Stimulated activated naive B cell treated with anti-CD40 and anti-IgM and Interleukin-4, amounts not matched to agents 10 μg/mL and 1 μg/mL and 100 μg/mL, for 72 hours (primary cell): ENCODE results near the gene KIAA1217.

Experiments used
- ATAC-seq, 2 donors: fragments of 150-1000 bp; cut with Tn5 transposase; replicated peaks; 2 replicates each; pipeline ENCODE4 v1.10.0; 2021; ENCODE audit warnings: moderate library complexity in 1 of 2
- DNase-seq: peaks from one replicate; pipeline ENCODE4 v3.0.0; 2021
- H3K27ac Mint-ChIP-seq: one replicate; pipeline ENCODE4 v1.8.0; 2022; ENCODE audit warnings: mild to moderate bottlenecking, mixed read lengths
- H3K27me3 Mint-ChIP-seq, 2 donors: one replicate each; pipeline ENCODE4 v1.8.0; 2022; ENCODE audit warnings: mixed read lengths in 2 of 2
- H3K36me3 Mint-ChIP-seq, 2 donors: one replicate each; pipeline ENCODE4 v1.8.0; 2022; ENCODE audit warnings: mixed read lengths in 2 of 2, mild to moderate bottlenecking in 1 of 2
- H3K4me1 Mint-ChIP-seq, 2 donors: one replicate each; pipeline ENCODE4 v1.8.0; 2022; ENCODE audit warnings: mixed read lengths in 2 of 2, mild to moderate bottlenecking in 1 of 2
- H3K4me3 Mint-ChIP-seq, 2 donors: one replicate each; pipeline ENCODE4 v1.8.0; 2022; ENCODE audit warnings: mild to moderate bottlenecking in 2 of 2, mixed read lengths in 2 of 2, moderate library complexity in 1 of 2
- H3K9me3 Mint-ChIP-seq, 2 donors: one replicate each; pipeline ENCODE4 v1.8.0; 2022; ENCODE audit warnings: mixed read lengths in 2 of 2, mild to moderate bottlenecking in 1 of 2

Gene KIAA1217

GRCh38 chr10:24272374-24272773 lies 63.4 kb downstream of the KIAA1217 start:
- DNase-seq (no peak), ATAC-seq (no peak)
- Mint-ChIP-seq H3K27ac (no peak overlapping the region), H3K4me3 (no peak overlapping the region), H3K27me3 (no peaks in the 10 kb centered on the region), H3K36me3 (no peaks in the 10 kb centered on the region), H3K4me1 (no peaks in the 10 kb centered on the region), H3K9me3 (peaks cover 2 to 4% of the 10 kb centered on the region in 2 donors)

DNA sequence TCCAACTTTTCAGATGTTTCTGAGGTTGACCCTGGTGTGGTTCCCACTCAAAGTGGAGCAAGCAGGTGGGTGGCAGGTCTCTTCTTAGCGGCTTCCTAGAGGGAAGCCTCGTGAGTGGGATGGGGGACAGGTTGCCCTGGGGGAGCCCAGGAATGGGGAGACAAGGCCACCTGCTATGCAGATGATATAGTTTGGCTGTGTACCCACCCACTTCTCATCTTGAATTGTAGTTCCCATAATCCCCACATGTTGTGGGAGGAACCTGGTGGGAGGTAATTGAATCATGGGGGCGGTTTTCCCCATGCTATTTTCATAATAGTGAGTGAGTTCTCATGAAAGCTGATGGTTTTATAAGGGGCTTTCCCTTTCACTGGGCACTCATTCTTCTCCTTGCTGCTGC lies 68.3 kb downstream of the KIAA1217 start:
- no peaks in the 10 kb centered on the region for H3K4me1 Mint-ChIP-seq
- H3K36me3 Mint-ChIP-seq = no peaks in the 10 kb centered on the region
- no peak for ATAC-seq
- no peaks in the 10 kb centered on the region for H3K27me3 Mint-ChIP-seq
- peaks cover 10 to 15% of the 10 kb centered on the region in 2 donors for H3K9me3 Mint-ChIP-seq
- no peak for DNase-seq
- no peak overlapping the region for H3K27ac Mint-ChIP-seq
- H3K4me3 Mint-ChIP-seq = no peak overlapping the region

GRCh38 chr10:24277771-24278170 lies 68.8 kb downstream of the KIAA1217 start:
- Mint-ChIP-seq H3K9me3 (peaks cover 13 to 20% of the 10 kb centered on the region in 2 donors), H3K4me3 (no peak overlapping the region), H3K27me3 (no peaks in the 10 kb centered on the region), H3K4me1 (no peaks in the 10 kb centered on the region), H3K36me3 (no peaks in the 10 kb centered on the region), H3K27ac (no peak overlapping the region)
- ATAC-seq (no peak), DNase-seq (no peak)

DNA sequence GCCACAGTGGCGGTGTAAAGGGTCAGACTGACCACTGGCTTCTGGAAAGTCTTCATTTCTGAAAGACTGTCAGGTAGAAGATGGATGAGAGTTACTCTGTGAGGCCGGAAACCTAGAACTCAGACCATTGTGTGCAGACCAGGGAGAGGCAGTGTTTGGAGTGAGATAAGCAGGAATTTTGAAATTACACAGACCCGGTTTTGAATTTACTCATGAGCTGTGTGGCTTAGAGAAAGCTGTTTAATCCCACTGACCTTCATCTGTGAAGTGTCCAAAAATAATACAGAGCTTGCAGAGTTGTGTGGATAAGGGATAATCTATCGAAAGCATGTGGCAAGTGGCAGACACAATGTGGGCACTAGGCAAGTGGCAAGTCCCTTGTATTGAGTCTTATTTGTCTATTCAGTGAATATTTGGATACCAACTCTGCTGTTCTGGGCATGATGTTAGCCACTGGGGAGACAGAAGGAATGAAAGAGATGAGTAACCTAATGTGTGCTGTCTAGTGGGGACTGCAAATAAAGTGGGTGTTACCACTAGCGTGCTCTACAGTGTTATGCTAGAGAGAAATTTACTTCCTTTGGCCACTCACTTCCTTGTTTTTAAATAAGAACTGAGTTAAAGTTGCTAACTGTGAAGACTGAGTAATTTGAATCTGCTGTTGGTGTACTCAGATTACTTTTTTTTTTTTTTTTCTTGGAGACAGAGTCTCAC lies 69.4 kb downstream of the KIAA1217 start:
- Mint-ChIP-seq H3K27ac (no peak overlapping the region), H3K4me3 (no peak overlapping the region), H3K27me3 (no peaks in the 10 kb centered on the region), H3K36me3 (no peaks in the 10 kb centered on the region), H3K9me3 (peaks cover 14 to 20% of the 10 kb centered on the region in 2 donors), H3K4me1 (no peaks in the 10 kb centered on the region)
- DNase-seq = no peak
- no peak for ATAC-seq

- Mint-ChIP-seq H3K27ac (no peak overlapping the region), H3K4me1 (no peaks in the 10 kb centered on the region), H3K27me3 (no peaks in the 10 kb centered on the region), H3K4me3 (no peak overlapping the region), H3K36me3 (no peaks in the 10 kb centered on the region), H3K9me3 (peaks cover 16 to 20% of the 10 kb centered on the region in 2 donors)
- DNase-seq (no peak), ATAC-seq (no peak)
Measured at GRCh38 chr10:24279166-24279565, 70.2 kb downstream of the KIAA1217 start.

- Mint-ChIP-seq H3K4me1 (no peaks in the 10 kb centered on the region), H3K27me3 (no peaks in the 10 kb centered on the region), H3K4me3 (no peak overlapping the region), H3K36me3 (no peaks in the 10 kb centered on the region), H3K9me3 (peaks cover 9 to 10% of the 10 kb centered on the region in 2 donors), H3K27ac (no peak overlapping the region)
- no peak for DNase-seq
- ATAC-seq = no peak
Measured at GRCh38 chr10:24287559-24288195, 78.7 kb downstream of the KIAA1217 start.

- H3K27me3 Mint-ChIP-seq = no peaks in the 10 kb centered on the region
- no peak for ATAC-seq
- no peaks in the 10 kb centered on the region for H3K4me1 Mint-ChIP-seq
- no peak overlapping the region for H3K27ac Mint-ChIP-seq
- DNase-seq = no peak
- no peak overlapping the region for H3K4me3 Mint-ChIP-seq
- peaks cover 9 to 10% of the 10 kb centered on the region in 2 donors for H3K9me3 Mint-ChIP-seq
- H3K36me3 Mint-ChIP-seq = no peaks in the 10 kb centered on the region
Measured at GRCh38 chr10:24288581-24288980, 79.6 kb downstream of the KIAA1217 start.

- Mint-ChIP-seq H3K27ac (no peak overlapping the region), H3K36me3 (no peaks in the 10 kb centered on the region), H3K9me3 (peaks cover 8% of the 10 kb centered on the region in 2 donors), H3K4me3 (no peak overlapping the region), H3K4me1 (no peaks in the 10 kb centered on the region), H3K27me3 (no peaks in the 10 kb centered on the region)
- ATAC-seq (no peak), DNase-seq (no peak)
Measured at GRCh38 chr10:24289235-24289634, 80.3 kb downstream of the KIAA1217 start.

- DNase-seq (no peak), ATAC-seq (no peak)
- Mint-ChIP-seq H3K9me3 (peaks cover 5 to 8% of the 10 kb centered on the region in 2 donors), H3K4me1 (no peaks in the 10 kb centered on the region), H3K4me3 (no peak overlapping the region), H3K36me3 (no peaks in the 10 kb centered on the region), H3K27ac (no peak overlapping the region), H3K27me3 (no peaks in the 10 kb centered on the region)
Measured at GRCh38 chr10:24292304-24293293, 83.7 kb downstream of the KIAA1217 start.

DNA sequence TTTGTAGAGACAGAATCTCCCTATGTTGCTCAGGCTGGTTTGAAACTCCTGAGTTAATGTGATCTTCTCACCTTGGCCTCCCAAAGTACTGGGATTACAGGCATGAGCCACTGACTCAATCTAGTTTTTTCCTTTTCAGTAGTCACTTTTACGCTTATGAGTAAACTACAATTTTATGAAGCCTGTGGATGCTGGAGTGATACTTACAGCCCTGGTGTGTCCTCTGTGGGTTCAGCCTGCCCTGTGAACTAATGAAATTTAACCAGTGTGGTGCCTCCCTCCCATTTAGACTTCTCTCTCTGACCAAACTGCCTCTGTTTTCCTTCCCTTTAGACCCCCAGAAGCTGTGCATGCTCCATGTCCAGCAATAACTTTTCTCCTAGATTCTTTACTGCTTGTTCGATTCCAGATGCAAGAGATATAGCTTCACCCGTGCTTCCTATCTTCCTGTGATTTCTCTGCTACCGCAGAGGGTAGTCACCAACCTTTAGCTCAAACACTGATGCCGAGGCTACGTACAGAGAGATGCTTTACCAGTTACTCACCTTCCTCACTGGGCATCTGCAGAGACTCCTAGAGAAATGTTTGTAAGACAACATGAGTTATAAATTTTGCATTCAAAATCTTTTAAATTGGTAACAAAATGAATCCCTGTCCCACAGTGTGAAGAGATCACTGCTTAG lies 90.8 kb downstream of the KIAA1217 start:
- Mint-ChIP-seq H3K36me3 (no peaks in the 10 kb centered on the region), H3K4me3 (no peak overlapping the region), H3K9me3 (peaks cover 0 to 7% of the 10 kb centered on the region in 2 donors), H3K27ac (no peak overlapping the region), H3K4me1 (no peaks in the 10 kb centered on the region), H3K27me3 (no peaks in the 10 kb centered on the region)
- ATAC-seq = no peak
- no peak for DNase-seq

DNA sequence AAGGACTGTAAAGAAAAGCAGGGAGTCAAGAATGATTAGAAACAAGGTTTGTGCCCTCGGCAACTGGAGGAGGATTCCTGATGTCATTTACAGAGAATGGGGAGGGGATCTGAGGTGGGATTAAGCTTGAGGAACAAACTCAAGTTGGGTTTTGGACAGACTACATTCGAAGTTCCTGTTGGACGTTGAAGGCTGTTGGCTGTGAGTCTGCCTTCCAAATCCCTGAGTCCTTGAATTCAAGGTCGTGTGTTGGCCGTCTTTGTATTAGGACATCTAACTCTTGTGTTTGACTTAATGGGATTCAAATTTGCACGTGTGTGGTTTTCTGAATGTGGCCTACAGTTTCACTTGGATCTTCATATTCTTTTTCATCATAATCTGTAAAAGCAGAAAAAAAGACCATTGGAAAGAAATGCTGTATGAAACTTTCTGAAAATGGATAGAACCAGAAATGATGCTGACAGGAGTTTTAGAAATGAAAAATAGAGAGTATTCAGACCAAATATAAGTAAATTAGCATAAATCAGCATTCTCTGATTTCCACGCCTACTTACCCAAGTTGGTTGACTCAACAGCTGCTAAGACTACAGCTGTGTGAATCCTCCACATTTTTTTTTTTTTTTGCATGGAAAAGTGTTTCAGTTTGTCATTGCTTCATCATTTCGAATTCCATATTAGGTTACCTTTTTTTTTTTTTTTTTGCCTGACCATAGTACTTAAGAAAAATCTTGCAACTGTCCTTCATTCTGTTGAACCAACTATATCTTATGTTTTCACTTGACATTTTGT lies 94.8 kb downstream of the KIAA1217 start:
- Mint-ChIP-seq H3K36me3 (no peaks in the 10 kb centered on the region), H3K4me3 (no peak overlapping the region), H3K27me3 (no peaks in the 10 kb centered on the region), H3K27ac (no peak overlapping the region), H3K4me1 (no peaks in the 10 kb centered on the region), H3K9me3 (peaks cover 0 to 4% of the 10 kb centered on the region in 2 donors)
- no peak for DNase-seq
- ATAC-seq = no peak

DNA sequence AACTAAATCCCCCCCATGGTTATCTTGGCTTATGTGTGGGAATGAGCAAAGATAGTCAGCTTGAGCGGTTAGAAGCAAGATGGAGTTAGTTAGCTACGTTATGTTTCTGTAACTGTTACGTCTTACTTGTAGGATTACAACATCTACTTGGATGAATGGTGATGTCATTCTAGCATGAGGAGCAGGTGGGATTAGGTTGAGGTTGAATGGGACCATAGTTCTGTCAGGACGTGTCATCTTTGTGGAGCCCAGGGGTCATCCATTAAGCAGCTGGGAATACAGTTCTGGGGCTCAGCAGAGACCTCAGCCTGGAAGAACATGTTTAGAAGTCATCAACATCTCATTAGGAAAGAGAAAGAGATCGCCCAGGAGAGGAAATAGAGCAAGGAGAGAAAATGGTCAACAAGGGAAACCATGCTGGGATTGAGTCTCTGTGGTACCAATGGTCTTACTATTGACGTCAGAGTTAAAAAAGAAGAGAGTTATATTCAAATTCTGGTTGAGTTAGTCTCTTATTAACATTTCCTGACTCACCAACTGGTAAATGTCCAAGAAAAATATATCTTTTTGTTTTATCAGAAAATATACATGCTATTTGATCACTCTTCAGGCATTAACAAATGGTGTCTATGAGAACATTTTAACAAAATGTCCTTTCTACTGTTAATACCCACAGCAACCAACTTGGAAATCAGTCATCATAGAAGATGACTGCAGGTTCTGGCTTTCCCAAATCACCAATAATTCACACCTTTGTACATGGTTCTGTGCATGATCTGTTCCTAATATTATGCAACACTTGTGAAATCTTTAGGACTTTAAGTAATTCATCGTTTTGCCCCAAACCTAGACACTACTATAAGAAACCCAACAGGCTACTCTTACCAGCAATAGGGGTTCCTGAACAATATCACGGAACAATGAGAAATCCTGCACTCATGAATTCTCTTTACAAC lies 96.9 kb downstream of the KIAA1217 start:
- no peaks in the 10 kb centered on the region for H3K27me3 Mint-ChIP-seq
- no peak for ATAC-seq
- H3K9me3 Mint-ChIP-seq = peaks cover 0 to 4% of the 10 kb centered on the region in 2 donors
- H3K36me3 Mint-ChIP-seq = no peaks in the 10 kb centered on the region
- DNase-seq = no peak
- H3K4me1 Mint-ChIP-seq = no peaks in the 10 kb centered on the region
- no peak overlapping the region for H3K27ac Mint-ChIP-seq
- no peak overlapping the region for H3K4me3 Mint-ChIP-seq

GRCh38 chr10:24306507-24306875 lies 97.6 kb downstream of the KIAA1217 start:
- Mint-ChIP-seq H3K9me3 (peaks cover 0 to 4% of the 10 kb centered on the region in 2 donors), H3K27me3 (no peaks in the 10 kb centered on the region), H3K4me1 (no peaks in the 10 kb centered on the region), H3K36me3 (no peaks in the 10 kb centered on the region), H3K4me3 (no peak overlapping the region), H3K27ac (no peak overlapping the region)
- DNase-seq (no peak), ATAC-seq (no peak)
